BE2C (cell line): Measurements from ENCODE around the gene CPXM2.
"Not testable (repeated sequence)": the region's sequence is repeated elsewhere in the genome, so short reads cannot be mapped to it uniquely, and the experiment has no call there.

Experiments used
- DNase-seq: peaks from one replicate; pipeline ENCODE4 v3.0.0-alpha.2; 2020
- H3K27me3 ChIP-seq: fragments of 250-450 bp; sonication (Bioruptor Pico); 2 replicates; pipeline ENCODE4 v1.5.1; 2020; ENCODE audit warnings: mild to moderate bottlenecking
- H3K36me3 ChIP-seq: fragments of 250-450 bp; sonication (Bioruptor Pico); 2 replicates; pipeline ENCODE4 v1.5.1; 2020; ENCODE audit warnings: mild to moderate bottlenecking
- H3K4me1 ChIP-seq: fragments of 250-450 bp; sonication (Bioruptor Pico); 2 replicates; pipeline ENCODE4 v1.5.1; 2020
- H3K4me3 ChIP-seq: 2 replicates; pipeline ENCODE4 v1.5.1; 2011; ENCODE audit warnings: low read depth, low read length
- H3K9me3 ChIP-seq: fragments of 250-450 bp; sonication (Bioruptor Pico); 2 replicates; pipeline ENCODE4 v1.5.1; 2020
- CTCF ChIP-seq: IDR thresholded peaks from 2 replicates; pipeline ENCODE4 v1.5.1; 2012; ENCODE audit warnings: mild to moderate bottlenecking, low read depth, low read length

The CPXM2 gene

DNA sequence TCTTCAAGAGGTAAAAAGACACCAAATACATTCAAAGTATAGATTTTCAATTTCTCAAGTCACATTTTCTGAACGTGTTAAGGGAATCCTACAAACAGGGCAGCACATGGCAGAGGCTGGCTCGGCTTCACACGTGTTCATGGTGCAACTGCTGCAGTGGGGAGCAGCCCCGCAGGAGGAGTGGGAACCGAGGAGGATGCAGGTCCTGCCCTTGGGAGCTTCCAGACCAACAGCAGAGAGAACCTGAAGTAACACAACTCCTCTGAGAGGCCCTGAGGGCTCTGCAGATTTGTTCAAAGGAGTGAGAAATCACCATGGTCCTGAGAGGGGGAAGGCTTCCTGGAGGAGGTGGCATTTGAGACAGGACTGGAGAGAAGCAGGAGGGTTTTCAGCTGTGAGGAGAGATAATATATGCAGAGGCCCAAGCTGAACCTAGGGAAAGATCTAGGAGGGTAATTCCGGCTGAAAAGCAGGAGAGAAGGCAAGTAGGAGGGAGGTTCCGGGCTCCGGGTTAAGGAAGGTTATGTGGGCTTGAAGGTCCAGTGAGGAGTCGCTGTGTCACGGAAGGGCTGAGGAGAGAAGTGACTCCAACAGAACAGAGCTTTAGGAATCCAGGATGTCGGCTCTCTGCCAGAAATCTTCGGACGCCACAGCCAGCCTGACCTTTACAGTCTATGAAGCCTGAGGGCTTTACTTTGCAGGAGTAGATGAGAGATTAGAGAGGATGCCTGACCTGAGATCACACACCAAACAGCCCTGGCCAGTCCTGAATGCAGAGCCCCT lies 148.0 kb downstream of the CPXM2 start:
- Histone ChIP-seq H3K4me3 (peak overlapping the region; percentile 12; the same call in 1 of the 2 replicates), H3K27me3 (no peaks in the 10 kb centered on the region), H3K36me3 (no peaks in the 10 kb centered on the region), H3K4me1 (peaks cover 18% of the 10 kb centered on the region; the same call in 1 of the 2 replicates), H3K9me3 (no peaks in the 10 kb centered on the region)
- no peak for TF ChIP-seq CTCF
- peak; percentile 59 for DNase-seq

GRCh38 chr10:123742751-123743440 lies 148.7 kb downstream of the CPXM2 start:
- Histone ChIP-seq H3K4me1 (peaks cover 18% of the 10 kb centered on the region; the same call in 1 of the 2 replicates), H3K27me3 (no peaks in the 10 kb centered on the region), H3K4me3 (0 out of 2 replicates have a peak overlapping the region, but pooled peaks have one; percentile 12), H3K36me3 (no peaks in the 10 kb centered on the region), H3K9me3 (no peaks in the 10 kb centered on the region)
- TF ChIP-seq CTCF = no peak
- peak; percentile 80 for DNase-seq

DNA sequence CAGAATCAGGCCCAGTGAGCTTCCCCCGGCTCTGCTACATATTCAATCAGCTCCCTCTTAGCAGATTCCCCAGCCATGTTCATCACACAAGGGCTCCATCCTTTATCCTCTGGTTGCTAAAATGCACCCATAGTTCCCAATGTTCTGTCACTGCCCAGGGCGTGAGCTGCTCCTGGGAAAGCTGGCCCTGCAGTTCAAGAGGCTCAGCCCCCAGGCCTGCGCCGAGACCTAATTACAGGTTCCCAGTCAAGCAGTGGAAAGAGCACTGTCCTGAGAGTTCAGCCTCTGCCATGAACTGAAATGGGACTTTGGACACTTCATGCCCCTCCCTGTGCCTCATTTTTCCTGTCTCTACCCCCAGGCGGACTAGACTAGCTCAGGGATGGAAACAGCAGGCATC lies 149.9 kb downstream of the CPXM2 start:
- no peak for DNase-seq
- Histone ChIP-seq H3K4me3 (no peak overlapping the region), H3K4me1 (peaks cover 18% of the 10 kb centered on the region; the same call in 1 of the 2 replicates), H3K27me3 (no peaks in the 10 kb centered on the region), H3K36me3 (no peaks in the 10 kb centered on the region), H3K9me3 (no peaks in the 10 kb centered on the region)
- TF ChIP-seq CTCF = no peak

DNA sequence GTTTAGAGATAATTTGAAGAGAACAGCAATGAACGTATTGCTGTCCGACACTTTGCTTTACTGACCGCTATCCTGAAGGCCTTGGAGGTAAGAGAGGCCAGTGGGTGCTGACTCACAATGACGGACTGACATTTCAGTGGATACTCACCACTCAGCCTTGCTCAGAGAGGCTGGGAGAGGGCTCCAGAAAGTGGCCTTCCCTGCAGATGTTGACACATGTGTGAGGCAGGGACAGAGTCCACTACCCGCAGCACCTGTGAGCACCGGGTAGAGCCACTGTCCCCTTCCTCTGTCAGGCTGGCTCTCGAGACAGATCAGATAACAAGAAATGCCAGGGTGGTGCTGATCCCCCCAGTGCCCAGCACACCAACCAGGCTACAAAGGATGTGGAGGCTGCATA lies 150.5 kb downstream of the CPXM2 start:
- Histone ChIP-seq H3K9me3 (no peaks in the 10 kb centered on the region), H3K27me3 (no peaks in the 10 kb centered on the region), H3K36me3 (no peaks in the 10 kb centered on the region), H3K4me1 (peaks cover 18% of the 10 kb centered on the region; the same call in 1 of the 2 replicates), H3K4me3 (no peak overlapping the region)
- no peak for TF ChIP-seq CTCF
- DNase-seq = no peak

GRCh38 chr10:123736917-123737316 lies 154.7 kb downstream of the CPXM2 start:
- H3K36me3 ChIP-seq, H3K4me1 ChIP-seq, H3K4me3 ChIP-seq, H3K27me3 ChIP-seq, DNase-seq, H3K9me3 ChIP-seq: not testable (repeated sequence)

- H3K9me3 ChIP-seq = no peaks in the 10 kb centered on the region
- H3K36me3 ChIP-seq = no peaks in the 10 kb centered on the region
- H3K4me1 ChIP-seq = no peaks in the 10 kb centered on the region
- TF ChIP-seq CTCF = no peak
- H3K4me3 ChIP-seq = no peak overlapping the region
- no peak for DNase-seq
- H3K27me3 ChIP-seq = no peaks in the 10 kb centered on the region
Observed at GRCh38 chr10:123729523-123729922, 162.1 kb downstream of the CPXM2 start.
